ENCODE results near the gene FAM111A.

The FAM111A gene

GRCh38 chr11:59144096-59144495 lies 1.4 kb downstream of the FAM111A start:
- DNase-seq = no peak

GRCh38 chr11:59144579-59145345 lies 2.1 kb downstream of the FAM111A start:
- peak; percentile 16 for DNase-seq

- DNase-seq = no peak
Measured at GRCh38 chr11:59145534-59145933, 2.9 kb downstream of the FAM111A start.

- DNase-seq = no peak
Measured at GRCh38 chr11:59151761-59152160, 9.1 kb downstream of the FAM111A start.

- no peak for DNase-seq
Measured at GRCh38 chr11:59152312-59152951, 9.8 kb downstream of the FAM111A start.

GRCh38 chr11:59154610-59155009 lies 12.0 kb downstream of the FAM111A start:
- no peak for DNase-seq

- DNase-seq = no peak
Measured at GRCh38 chr11:59157433-59157832, 14.8 kb downstream of the FAM111A start.

- DNase-seq = peak; percentile 21
Measured at GRCh38 chr11:59158206-59159068, 15.8 kb downstream of the FAM111A start.

GRCh38 chr11:59164028-59164427 lies 21.4 kb downstream of the FAM111A start:
- no peak for DNase-seq

GRCh38 chr11:59171508-59172322 lies 29.1 kb downstream of the FAM111A start, which contains the start of gene DTX4:
DTX4 (plus strand) TSS chr11:59172132; CDS start chr11:59172596, 464 bp downstream.
- DNase-seq = peak; percentile 74

GRCh38 chr11:59172345-59173079 lies 29.9 kb downstream of the FAM111A start:
- DNase-seq = no peak

GRCh38 chr11:59173080-59173963 lies 30.7 kb downstream of the FAM111A start:
- DNase-seq = no peak

GRCh38 chr11:59173964-59174663 lies 31.5 kb downstream of the FAM111A start:
- DNase-seq = no peak

GRCh38 chr11:59174664-59175033 lies 32.0 kb downstream of the FAM111A start:
- DNase-seq = no peak

- DNase-seq = no peak
Measured at GRCh38 chr11:59175091-59175501, 32.4 kb downstream of the FAM111A start.

- no peak for DNase-seq
Measured at GRCh38 chr11:59176330-59176729, 33.7 kb downstream of the FAM111A start.

- no peak for DNase-seq
Measured at GRCh38 chr11:59178402-59178801, 35.7 kb downstream of the FAM111A start.

- DNase-seq = no peak
Measured at GRCh38 chr11:59179121-59179520, 36.5 kb downstream of the FAM111A start.

- no peak for DNase-seq
Measured at GRCh38 chr11:59180168-59180776, 37.6 kb downstream of the FAM111A start.

- no peak for DNase-seq
Measured at GRCh38 chr11:59180907-59181306, 38.3 kb downstream of the FAM111A start.
